GM13976 (cell line): ENCODE measurements around the gene RAB3C.

ENCODE experiments used
- DNase-seq: peaks from one replicate; pipeline ENCODE4 v3.0.0; 2012; ENCODE audit warnings: low spot score
- in situ Hi-C: fragments of 300-500 bp; cut with MboI; formaldehyde crosslinking; loops from one replicate; pipeline ENCODE4 v1.12.0; 2022; ENCODE audit warnings: low sequenced_read_pairs, mixed read lengths, inconsistent platforms; ENCODE audit not compliant: unreplicated experiment
- TF ChIP-seq, protein P1 (sequence below): IDR thresholded peaks from 2 replicates; pipeline ENCODE4 v1.5.1; 2012; ENCODE audit warnings: borderline replicate concordance, mild to moderate bottlenecking; ENCODE audit not compliant: insufficient read depth; ENCODE audit errors: extremely low read depth, missing control alignments, control extremely low read depth

Gene RAB3C

DNA sequence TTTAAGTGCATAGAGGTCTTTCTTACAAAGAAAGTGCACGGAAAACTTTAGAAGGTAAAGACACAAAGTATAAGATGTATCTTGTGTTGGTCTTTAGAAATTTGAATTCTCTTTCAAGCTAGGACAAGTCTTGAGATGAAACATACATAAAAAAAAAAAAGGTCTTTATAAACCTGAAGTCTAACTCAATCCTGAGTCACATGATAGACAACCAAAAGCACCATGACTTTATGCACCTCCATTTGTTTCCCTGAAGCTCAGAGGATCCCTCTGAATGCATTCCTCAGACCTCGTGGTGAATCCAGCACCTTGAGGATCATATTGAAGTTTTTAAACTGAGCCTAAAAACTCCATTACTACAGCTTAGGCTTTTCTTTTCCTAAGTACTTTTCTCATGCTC is 91.8 kb downstream of the RAB3C start:
- TF ChIP-seq, protein P1, sequence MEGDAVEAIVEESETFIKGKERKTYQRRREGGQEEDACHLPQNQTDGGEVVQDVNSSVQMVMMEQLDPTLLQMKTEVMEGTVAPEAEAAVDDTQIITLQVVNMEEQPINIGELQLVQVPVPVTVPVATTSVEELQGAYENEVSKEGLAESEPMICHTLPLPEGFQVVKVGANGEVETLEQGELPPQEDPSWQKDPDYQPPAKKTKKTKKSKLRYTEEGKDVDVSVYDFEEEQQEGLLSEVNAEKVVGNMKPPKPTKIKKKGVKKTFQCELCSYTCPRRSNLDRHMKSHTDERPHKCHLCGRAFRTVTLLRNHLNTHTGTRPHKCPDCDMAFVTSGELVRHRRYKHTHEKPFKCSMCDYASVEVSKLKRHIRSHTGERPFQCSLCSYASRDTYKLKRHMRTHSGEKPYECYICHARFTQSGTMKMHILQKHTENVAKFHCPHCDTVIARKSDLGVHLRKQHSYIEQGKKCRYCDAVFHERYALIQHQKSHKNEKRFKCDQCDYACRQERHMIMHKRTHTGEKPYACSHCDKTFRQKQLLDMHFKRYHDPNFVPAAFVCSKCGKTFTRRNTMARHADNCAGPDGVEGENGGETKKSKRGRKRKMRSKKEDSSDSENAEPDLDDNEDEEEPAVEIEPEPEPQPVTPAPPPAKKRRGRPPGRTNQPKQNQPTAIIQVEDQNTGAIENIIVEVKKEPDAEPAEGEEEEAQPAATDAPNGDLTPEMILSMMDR = no peak
- in situ Hi-C loops = no loop called here
- DNase-seq = no peak

DNA sequence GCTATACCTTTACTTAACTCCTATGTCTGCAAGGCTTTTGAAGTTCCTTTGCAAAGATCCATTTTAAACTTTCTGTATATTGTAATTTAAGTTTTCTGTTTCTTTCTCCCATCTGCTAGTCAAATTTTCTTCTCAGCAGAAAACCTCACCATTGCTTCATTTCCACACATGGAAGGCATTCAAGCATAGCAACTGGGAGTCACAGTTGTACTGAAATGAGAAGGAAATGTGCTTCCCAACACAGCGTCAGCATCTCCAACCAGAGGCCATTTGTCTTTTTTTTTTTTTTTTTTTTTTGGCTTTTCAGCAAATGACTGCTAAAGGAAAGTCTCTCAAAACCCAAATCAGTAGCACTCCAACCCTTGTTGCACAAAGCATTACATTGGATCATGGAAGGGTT is 92.5 kb downstream of the RAB3C start:
- no peak for DNase-seq
- in situ Hi-C loops = no loop called here
- TF ChIP-seq, protein P1 = no peak

DNA sequence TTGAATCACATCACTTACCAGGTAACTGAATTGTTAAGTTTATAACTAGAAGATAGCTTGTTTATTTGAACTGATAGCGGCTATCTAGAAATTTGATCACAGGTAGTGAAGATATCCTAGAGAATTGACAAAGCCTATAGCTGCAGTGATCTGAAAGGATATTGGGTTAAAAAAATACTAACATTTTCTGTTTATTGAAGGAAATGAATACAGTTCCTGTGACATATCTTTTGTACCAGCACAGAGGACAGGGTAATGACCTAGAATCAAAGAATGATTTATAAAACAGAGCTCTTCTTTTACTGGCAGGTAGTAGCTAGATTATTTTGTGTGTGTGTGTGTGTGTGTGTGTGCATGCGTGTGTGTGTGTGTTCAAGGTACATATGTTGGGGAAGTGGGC is 94.8 kb downstream of the RAB3C start:
- DNase-seq = no peak
- in situ Hi-C loops = no loop called here
- TF ChIP-seq, protein P1 = no peak

DNA sequence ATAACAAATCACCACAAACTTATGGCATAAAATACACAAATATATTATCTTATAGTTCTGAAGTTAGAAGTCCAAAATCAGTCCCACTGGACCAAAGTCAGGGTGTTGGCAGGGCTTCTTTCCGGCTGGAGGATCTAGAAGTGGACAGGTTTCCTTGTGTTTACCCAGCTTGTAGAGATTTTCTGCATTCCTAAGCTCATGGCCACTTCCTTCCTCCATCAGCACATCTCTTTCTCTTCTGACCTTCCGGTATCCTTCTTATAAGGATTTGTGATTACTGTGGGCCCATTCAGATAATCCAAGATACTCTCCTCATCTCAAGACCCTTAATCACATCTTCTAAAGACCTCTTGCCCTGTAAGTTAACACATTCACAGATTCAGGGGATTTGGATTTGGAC is 97.6 kb downstream of the RAB3C start:
- DNase-seq = no peak
- in situ Hi-C loops = no loop called here
- TF ChIP-seq, protein P1 = no peak

DNA sequence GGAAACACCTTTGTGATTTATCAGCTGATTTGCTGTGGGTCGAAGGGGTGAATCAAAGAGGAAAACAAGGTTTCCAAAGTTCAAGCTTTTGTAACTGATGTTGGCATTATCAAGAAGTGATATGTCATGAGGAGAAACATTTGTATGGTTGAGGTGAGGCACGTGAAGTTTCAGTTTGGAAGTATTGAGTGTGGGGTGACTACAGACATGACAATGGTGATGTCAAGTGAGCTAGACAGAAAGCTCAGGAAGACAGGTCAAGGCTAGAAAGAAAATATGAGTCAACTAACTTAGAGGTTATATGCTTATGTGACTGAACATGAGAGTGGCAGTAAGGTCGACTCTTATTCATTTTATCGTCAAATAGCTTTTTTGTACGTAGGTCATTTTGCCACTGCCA is 99.1 kb downstream of the RAB3C start:
- DNase-seq = peak; percentile 17
- in situ Hi-C loops = no loop called here
- TF ChIP-seq, protein P1 = no peak

DNA sequence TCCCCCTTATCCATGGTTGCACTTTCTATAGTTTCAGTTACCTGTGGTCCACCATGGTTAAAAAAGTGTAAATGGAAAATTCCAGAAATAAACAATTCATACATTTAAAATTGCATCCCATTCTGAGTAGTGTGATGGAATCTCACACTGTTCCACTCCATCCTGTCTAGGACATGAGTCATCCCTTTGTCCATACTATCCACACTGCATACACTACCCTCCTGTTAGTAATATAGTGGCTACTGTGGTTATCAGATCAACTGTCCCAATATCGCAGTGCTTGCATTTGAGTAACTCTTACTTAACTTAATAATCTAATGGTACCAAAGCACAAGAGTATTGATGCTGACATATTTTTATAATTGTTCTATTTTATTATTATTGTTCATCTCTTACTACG is 100.7 kb downstream of the RAB3C start:
- DNase-seq = no peak
- in situ Hi-C loops = no loop called here
- TF ChIP-seq, protein P1 = no peak

DNA sequence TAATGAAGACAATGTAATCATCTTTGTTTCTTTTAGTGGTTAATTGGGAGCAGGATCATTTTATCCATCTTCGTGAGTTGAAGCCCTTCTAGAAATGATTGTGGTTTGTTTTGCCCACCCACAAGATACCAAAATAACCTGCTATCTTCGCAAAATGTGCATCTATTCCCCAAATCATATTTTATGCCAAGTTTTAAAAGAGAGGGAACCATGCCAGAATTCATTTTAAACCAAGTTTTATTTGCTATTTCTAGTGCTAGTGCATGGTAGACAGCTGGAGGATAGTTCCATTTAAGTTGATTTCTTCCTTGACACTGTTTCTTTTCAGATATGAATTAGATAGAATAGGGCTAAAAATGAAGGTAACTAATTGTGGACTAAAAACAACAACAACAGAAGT is 104.2 kb downstream of the RAB3C start:
- TF ChIP-seq, protein P1 = no peak
- no peak for DNase-seq
- in situ Hi-C loops = no loop called here
